Heart right ventricle (tissue), 16 donors: ENCODE data around the gene KRTAP5-2. TPM values are rescaled to one million over a fixed set of nuclear protein-coding genes. Genes with fewer than 3 reads are reported as not detected.
A peak's percentile ranks its signal among the peaks of the same experiment; 100 is the strongest.

Source experiments
- ATAC-seq, 8 donors: fragments of 200-7000 bp; cut with Tn5 transposase; one replicate each; pipeline ENCODE4 v1.9.1; 2020; ENCODE audit warnings: mild to moderate bottlenecking in 8 of 8, moderate library complexity in 8 of 8, moderate number of reproducible peaks in 1 of 8
- DNase-seq, 2 donors: peaks; one replicate each; pipeline ENCODE4 v3.0.0-alpha.2; 2020
- H3K27ac ChIP-seq, 10 donors: fragments of 200-600 bp; sonication (generic) in 2 of 10; one replicate each; pipeline versions ENCODE4 v1.5.0 to v1.8.0; 2020 to 2022; ENCODE audit warnings: mild to moderate bottlenecking in 3 of 10
- H3K27me3 ChIP-seq, 7 donors: fragments of 200-600 bp; one replicate each; pipeline ENCODE4 v1.8.0; 2021 to 2022; ENCODE audit warnings: mild to moderate bottlenecking in 2 of 7
- H3K36me3 ChIP-seq, 9 donors: fragments of 200-600 bp; sonication (generic) in 1 of 9; one replicate each; pipeline versions ENCODE4 v1.5.0 to v1.8.0; 2020 to 2022; ENCODE audit warnings: mild to moderate bottlenecking in 2 of 9
- H3K4me1 ChIP-seq, 9 donors: fragments of 200-600 bp; sonication (generic) in 1 of 9; one replicate each; pipeline versions ENCODE4 v1.5.0 to v1.8.0; 2020 to 2022; ENCODE audit warnings: mild to moderate bottlenecking in 4 of 9
- H3K4me3 ChIP-seq, 10 donors: fragments of 200-600 bp; sonication (generic) in 2 of 10; one replicate each; pipeline versions ENCODE4 v1.5.0 to v1.8.0; 2020 to 2022; ENCODE audit warnings: mild to moderate bottlenecking in 7 of 10, moderate library complexity in 2 of 10
- H3K9me3 ChIP-seq, 11 donors: fragments of 200-600 bp in 10 of 11; sonication (generic) in 2 of 11; one replicate each; pipeline versions ENCODE4 v1.5.0 to v1.8.0; 2013 to 2022; ENCODE audit warnings: mild to moderate bottlenecking in 2 of 11, control low read depth in 1 of 11, moderate library complexity in 1 of 11
- WGBS, 2 donors: extraction: QIAGEN DNeasy Blood & Tissue Kit; methylation state at CpG; one replicate each; pipeline ENCODE4 v1.1.7; 2013; ENCODE audit warnings: inconsistent platforms in 1 of 2; 5-methylcytosine and 5-hydroxymethylcytosine counted together
- intact Hi-C, 10 donors: fragments of 100-400 bp; cut with DNase I; formaldehyde crosslinking; loops; one replicate each; pipeline versions ENCODE4 v1.11.1 to v1.14.2; 2022
- polyA plus RNA-seq, 2 donors: library from polyadenylated mRNA; stranded (reverse); fragments of 200-250 nt; gene quantifications; one replicate each; pipeline ENCODE4 v1.2.3, GENCODE V29; 2013
- total RNA-seq, 10 donors: library from RNA; stranded (reverse); fragmentation: NEBNext Ultra II Directional in 3 of 10; extraction: Animal tissue kit (Norgen Biotek cat#: 25700) in 3 of 10; gene quantifications; one replicate each; pipeline versions ENCODE4 v1.2.1 to v1.2.4, GENCODE V29; 2021 to 2023
- TF ChIP-seq, protein P1 (sequence below), 9 donors: fragments of 200-600 bp; sonication (generic) in 2 of 9; IDR thresholded peaks; one replicate each; pipeline versions ENCODE4 v1.5.0 to v1.8.0; 2021 to 2022; ENCODE audit warnings: antibody characterized with exemption in 9 of 9, mild to moderate bottlenecking in 5 of 9, moderate library complexity in 1 of 9
- donor health status: Arrhythmogenic right ventricular cardiomyopathy.
- donor health status: ischemic (EF 13 %, LVEDD 7.1; RV severe dilation, severe dysfunction).
- donor health status: healthy with polysubstance abuse.
- donor health status: DM: no; HTN: yes; CAD: no.
- donor health status: DM: no; HTN: no; CAD: no.
- donor health status: ischemic (EF 25% LVEDD 6.9; RV normal size, moderate dysfunction).
- donor health status: ischemic (EF 25% LVEDD 5.7; RV mildly dilated, moderate dysfunction).
- donor health status: healthy.
- donor health status: DM: yes; HTN: yes; CAD: no.
- donor health status: Ischemic cardiomyopathy.
- donor health status: ischemic (EF 35%, LVEDD 5.7; RV mildly dilated, moderate dysfunction).
- donor health status: nonischemic (EF 11% LVEDD 7.7; RV severe dilation, severe dysfunction).
- donor health status: DM: yes; HTN: yes; CAD: no.
- donor health status: PGD.
- donor health status: ischemic (EF 29% LVEDD 5.4; RV normal size, mild dysfunction).
- donor health status: nonischemic (EF 23%, LVEDD 6.1; RV moderate dilation, normal function).

The KRTAP5-2 gene
- total and polyA plus RNA-seq, 12 donors, result 0.04 TPM; not detected in 11

DNA sequence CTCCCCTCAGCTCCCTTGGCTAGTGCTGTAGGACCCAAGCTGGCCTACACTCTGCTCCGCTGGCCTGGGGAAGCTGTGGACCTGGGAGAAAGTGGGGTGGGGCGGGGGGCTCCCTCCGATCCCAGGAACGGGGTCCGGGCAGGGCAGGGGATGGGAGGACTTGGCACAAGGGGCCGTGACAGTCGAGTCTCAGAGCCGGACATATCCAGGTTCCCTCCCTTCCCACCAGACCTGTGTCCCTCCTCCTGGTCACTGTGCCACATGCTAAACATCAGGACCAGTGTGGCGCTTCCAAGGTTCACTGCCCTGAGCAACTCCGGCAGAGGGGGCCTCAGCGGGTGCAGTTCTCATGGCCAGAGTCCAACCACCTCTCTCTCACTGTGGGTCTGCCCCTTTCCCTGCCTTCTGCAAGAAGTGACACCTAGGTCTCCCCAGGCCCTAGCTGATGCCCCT is 28.1 kb downstream of the KRTAP5-2 start:
- Histone ChIP-seq H3K36me3 (peaks cover 0 to 16% (median 0%) of the 10 kb centered on the region in 9 donors), H3K4me3 (peak overlapping the region in 4 of 10 donors; percentile 62 to 80 (median 74)), H3K9me3 (no peaks in the 10 kb centered on the region), H3K27me3 (peaks cover 0 to 47% (median 0%) of the 10 kb centered on the region in 7 donors), H3K27ac (peak overlapping the region in 4 of 10 donors; percentile 39 to 90 (median 87)), H3K4me1 (peaks cover 15 to 86% (median 59%) of the 10 kb centered on the region in 9 donors)
- intact Hi-C loops, result no loop called here
- WGBS, 2 donors, result 70 to 73% methylated on average over 11 of the region's 11 CpGs
- no peak for DNase-seq
- TF ChIP-seq, protein P1, sequence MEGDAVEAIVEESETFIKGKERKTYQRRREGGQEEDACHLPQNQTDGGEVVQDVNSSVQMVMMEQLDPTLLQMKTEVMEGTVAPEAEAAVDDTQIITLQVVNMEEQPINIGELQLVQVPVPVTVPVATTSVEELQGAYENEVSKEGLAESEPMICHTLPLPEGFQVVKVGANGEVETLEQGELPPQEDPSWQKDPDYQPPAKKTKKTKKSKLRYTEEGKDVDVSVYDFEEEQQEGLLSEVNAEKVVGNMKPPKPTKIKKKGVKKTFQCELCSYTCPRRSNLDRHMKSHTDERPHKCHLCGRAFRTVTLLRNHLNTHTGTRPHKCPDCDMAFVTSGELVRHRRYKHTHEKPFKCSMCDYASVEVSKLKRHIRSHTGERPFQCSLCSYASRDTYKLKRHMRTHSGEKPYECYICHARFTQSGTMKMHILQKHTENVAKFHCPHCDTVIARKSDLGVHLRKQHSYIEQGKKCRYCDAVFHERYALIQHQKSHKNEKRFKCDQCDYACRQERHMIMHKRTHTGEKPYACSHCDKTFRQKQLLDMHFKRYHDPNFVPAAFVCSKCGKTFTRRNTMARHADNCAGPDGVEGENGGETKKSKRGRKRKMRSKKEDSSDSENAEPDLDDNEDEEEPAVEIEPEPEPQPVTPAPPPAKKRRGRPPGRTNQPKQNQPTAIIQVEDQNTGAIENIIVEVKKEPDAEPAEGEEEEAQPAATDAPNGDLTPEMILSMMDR (IDR thresholded peaks at IDR 0.05), result no peak
- ATAC-seq, result no peak

- peaks cover 0 to 22% (median 0%) of the 10 kb centered on the region in 9 donors for H3K36me3 ChIP-seq
- ATAC-seq, result no peak
- 71 to 79% methylated on average over 14 of the region's 14 CpGs for WGBS, 2 donors
- H3K27ac ChIP-seq, result peak overlapping the region in 1 of 10 donors; percentile 39
- H3K27me3 ChIP-seq, result peaks cover 0 to 41% (median 0%) of the 10 kb centered on the region in 7 donors
- intact Hi-C loops, result no loop called here
- TF ChIP-seq, protein P1 (IDR thresholded peaks at IDR 0.05), result no peak
- H3K9me3 ChIP-seq, result no peaks in the 10 kb centered on the region
- no peak overlapping the region for H3K4me3 ChIP-seq
- peaks cover 17 to 88% (median 64%) of the 10 kb centered on the region in 9 donors for H3K4me1 ChIP-seq
- no peak for DNase-seq
Measured at GRCh38 chr11:1569251-1569780, 28.8 kb downstream of the KRTAP5-2 start.

DNA sequence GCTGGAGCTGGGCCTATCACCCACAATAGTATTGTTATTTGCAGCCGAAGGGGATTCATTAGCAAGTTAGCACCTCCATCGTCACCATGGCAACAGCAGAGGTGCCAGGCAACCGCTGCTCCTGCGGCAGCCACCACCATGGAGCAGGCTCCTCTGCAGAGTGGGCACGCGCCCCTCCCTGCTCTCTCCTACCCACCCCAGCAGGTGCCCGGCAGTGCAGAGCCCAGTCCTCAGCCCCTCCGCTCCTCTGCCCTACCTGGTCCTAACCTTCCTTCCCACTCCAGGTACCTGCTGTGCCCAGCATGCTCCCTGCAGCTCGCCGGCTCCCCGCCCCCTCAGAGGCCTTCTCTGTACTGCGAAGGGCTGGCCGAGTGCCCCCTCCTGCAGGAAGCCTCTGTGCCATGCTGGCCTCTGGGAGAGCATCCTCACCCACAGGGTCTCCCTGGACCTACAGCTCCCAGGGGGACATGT is 29.6 kb downstream of the KRTAP5-2 start:
- H3K4me1 ChIP-seq, result peaks cover 10 to 87% (median 61%) of the 10 kb centered on the region in 9 donors
- H3K9me3 ChIP-seq, result no peaks in the 10 kb centered on the region
- peaks cover 0 to 29% (median 3%) of the 10 kb centered on the region in 9 donors for H3K36me3 ChIP-seq
- WGBS, 2 donors, result 58 to 70% methylated on average over 13 of the region's 13 CpGs
- peaks cover 0 to 33% (median 0%) of the 10 kb centered on the region in 7 donors for H3K27me3 ChIP-seq
- no peak for DNase-seq
- ATAC-seq, result no peak
- intact Hi-C loops, result no loop called here
- TF ChIP-seq, protein P1 (IDR thresholded peaks at IDR 0.05), result no peak
- H3K27ac ChIP-seq, result no peak overlapping the region
- no peak overlapping the region for H3K4me3 ChIP-seq

DNA sequence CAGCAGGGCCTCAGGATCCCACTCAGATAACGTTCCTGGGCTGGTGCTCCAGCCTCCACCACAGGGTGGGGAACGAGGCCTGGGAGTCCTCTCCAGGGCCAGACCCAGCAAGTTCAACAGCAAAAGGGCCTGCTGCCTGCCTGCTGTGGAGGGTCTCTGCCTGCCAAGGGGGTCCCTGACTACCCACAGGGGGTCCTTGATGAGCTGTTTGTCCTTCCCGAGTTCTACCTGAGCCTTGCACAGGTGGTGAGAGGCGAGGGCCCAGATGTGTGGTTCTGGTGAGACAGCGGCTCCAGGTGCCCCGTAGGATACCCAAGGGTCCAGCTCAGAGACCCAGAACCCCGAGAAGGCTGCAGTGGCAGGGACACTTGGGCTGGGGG is 30.4 kb downstream of the KRTAP5-2 start:
- WGBS, 2 donors, result 69 to 70% methylated on average over 7 of the region's 7 CpGs
- Histone ChIP-seq H3K27me3 (peaks cover 0 to 25% (median 0%) of the 10 kb centered on the region in 7 donors), H3K4me1 (peaks cover 10 to 80% (median 53%) of the 10 kb centered on the region in 9 donors), H3K9me3 (no peaks in the 10 kb centered on the region), H3K36me3 (peaks cover 0 to 37% (median 8%) of the 10 kb centered on the region in 9 donors), H3K4me3 (no peak overlapping the region), H3K27ac (peak overlapping the region in 4 of 10 donors; percentile 4 to 44 (median 26))
- TF ChIP-seq, protein P1 (IDR thresholded peaks at IDR 0.05), result no peak
- ATAC-seq, result no peak
- intact Hi-C loops, result no loop called here
- DNase-seq, result no peak
